GM12878 (cell line): ENCODE measurements around the gene RABEP1. TPM values are rescaled to one million over a fixed set of nuclear protein-coding genes. Genes with fewer than 3 reads are reported as not detected.

ENCODE experiments used
- BCL11A ChIP-seq: IDR thresholded peaks from 2 replicates; pipeline ENCODE4 v1.6.1; 2011; ENCODE audit warnings: low read depth, low read length
- CBX5 ChIP-seq: sonication (generic); IDR thresholded peaks from 2 replicates; pipeline ENCODE4 v1.6.1; 2016; ENCODE audit warnings: low read depth, moderate library complexity, mild to moderate bottlenecking, inconsistent platforms
- CEBPZ ChIP-seq: fragments of 150-350 bp; IDR thresholded peaks from 2 replicates; pipeline ENCODE4 v1.6.1; 2016; ENCODE audit warnings: low read depth, low read length
- CHD1 ChIP-seq: IDR thresholded peaks from 2 replicates; pipeline ENCODE4 v1.6.1; 2012; ENCODE audit warnings: low read depth, low read length, improper control_type of control experiment
- EED ChIP-seq: sonication (generic); IDR thresholded peaks from 2 replicates; pipeline ENCODE4 v1.6.1; 2016; ENCODE audit warnings: antibody characterized with exemption, low read depth
- GATAD2B ChIP-seq: fragments of 450-650 bp; conservative IDR thresholded peaks from 2 replicates; pipeline ENCODE4 v1.6.1; 2017; ENCODE audit warnings: low read depth, mild to moderate bottlenecking, moderate library complexity
- HDGF ChIP-seq: fragments of 450-650 bp; IDR thresholded peaks from 2 replicates; pipeline ENCODE4 v1.6.1; 2016; ENCODE audit warnings: antibody characterized with exemption
- IKZF1 ChIP-seq: fragments of 450-650 bp; conservative IDR thresholded peaks from 2 replicates; pipeline ENCODE4 v1.6.1; 2017; ENCODE audit warnings: antibody characterized with exemption, mild to moderate bottlenecking
- KDM1A ChIP-seq: fragments of 200-600 bp; sonication (generic); IDR thresholded peaks from 2 replicates; pipeline ENCODE4 v1.6.1; 2016; ENCODE audit warnings: borderline replicate concordance
- RAD51 ChIP-seq: fragments of 450-650 bp; IDR thresholded peaks from 2 replicates; pipeline ENCODE4 v1.6.1; 2016; ENCODE audit warnings: moderate library complexity, mild to moderate bottlenecking, inconsistent platforms
- RELA ChIP-seq: fragments of 450-650 bp; IDR thresholded peaks from 2 replicates; pipeline ENCODE4 v1.8.0; 2014; ENCODE audit warnings: borderline replicate concordance; ENCODE audit not compliant: partially characterized antibody
- SIN3A ChIP-seq: IDR thresholded peaks from 2 replicates; pipeline ENCODE4 v1.6.1; 2012; ENCODE audit warnings: low read depth, low read length, improper control_type of control experiment
- SMC3 ChIP-seq: IDR thresholded peaks from 2 replicates; pipeline ENCODE4 v1.6.1; 2011; ENCODE audit warnings: low read length, improper control_type of control experiment, borderline replicate concordance
- TAF1 ChIP-seq: IDR thresholded peaks from 2 replicates; pipeline ENCODE4 v1.6.1; 2011; ENCODE audit warnings: mild to moderate bottlenecking, low read depth, low read length, borderline replicate concordance
- ZBED1 ChIP-seq: IDR thresholded peaks from 2 replicates; pipeline ENCODE4 v1.6.1; 2016; ENCODE audit warnings: borderline replicate concordance
- ZBTB11 ChIP-seq: fragments of 450-650 bp; formaldehyde crosslinking; IDR thresholded peaks from 2 replicates; pipeline ENCODE4 v1.5.0; 2022; ENCODE audit warnings: mild to moderate bottlenecking, missing genetic modification characterization
- ZNF217 ChIP-seq: fragments of 450-650 bp; IDR thresholded peaks from 2 replicates; pipeline ENCODE4 v1.6.1; 2017; ENCODE audit warnings: antibody characterized with exemption, mild to moderate bottlenecking
- ZNF592 ChIP-seq: fragments of 450-650 bp; IDR thresholded peaks from 2 replicates; pipeline ENCODE4 v1.6.1; 2017; ENCODE audit warnings: mild to moderate bottlenecking, moderate library complexity
- polyA plus RNA-seq, 11 experiments: library from polyadenylated mRNA; depleted of rRNA in 4 of 11; unstranded in 6 of 11; stranded (reverse) in 5 of 11; fragments of >200 nt; fragmentation: Nextera tagmentation in 4 of 11; fragmentation: Illumina TruSeq in 1 of 11; extraction: Ambion mirVana in 4 of 11; extraction: Trizol in 1 of 11; gene quantifications; 1 replicate in 1 of 11; 2 replicates in 10 of 11; pipeline versions ENCODE4 v1.2.1 to v1.2.3, GENCODE V29; 2011 to 2016; ENCODE audit warnings: inconsistent platforms in 2 of 11, missing spikeins in 2 of 11, low read depth in 1 of 11
- total RNA-seq, 4 experiments: library from RNA; depleted of rRNA in 3 of 4; stranded (reverse); fragments of >200 nt in 3 of 4; fragmentation: Illumina TruSeq in 1 of 4; extraction: Trizol in 1 of 4; gene quantifications; 2 replicates each; pipeline versions ENCODE4 v1.2.1 to v1.2.3, GENCODE V29; 2013 to 2021
- TF ChIP-seq, protein P1 (sequence below): IDR thresholded peaks from 2 replicates; pipeline ENCODE4 v1.6.1; 2012; ENCODE audit warnings: low read depth, low read length, improper control_type of control experiment

RABEP1 gene
- total and polyA plus RNA-seq, 10 of the 15 experiments (the other 5 are each of a cell fraction or from before 2014, with no cell fraction given) = 13.4 to 71.4 (median 59.8) TPM

DNA sequence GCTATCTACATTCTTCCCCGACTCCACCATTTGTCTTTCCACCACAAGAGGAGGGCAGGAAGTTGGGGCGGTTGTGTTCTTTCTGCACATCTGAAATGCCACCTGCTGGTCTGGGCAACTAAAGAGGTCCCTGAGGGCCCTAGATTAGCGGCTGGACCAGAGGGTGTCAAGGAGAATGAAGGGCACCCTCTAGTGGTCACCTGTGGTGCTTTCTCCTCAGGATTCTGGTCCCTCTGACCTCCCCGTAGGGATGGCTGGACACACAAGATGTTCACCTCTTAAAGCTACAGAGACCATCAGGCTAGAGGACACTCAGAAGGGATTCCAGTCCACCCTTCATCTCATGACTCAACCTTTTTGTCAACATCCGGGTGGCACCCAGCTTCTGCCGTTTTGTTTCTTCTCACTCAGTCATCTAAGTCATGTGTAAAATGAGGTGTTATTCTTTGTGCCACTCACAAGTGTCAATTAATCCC lies 44.5 kb upstream of the RABEP1 start (continued):
- TF ChIP-seq ZNF592 = peak; percentile 86; the same call in 1 of the 2 replicates
- no peak for TF ChIP-seq CEBPZ
- TF ChIP-seq GATAD2B = peak; percentile 84
- TF ChIP-seq SIN3A = no peak
- TF ChIP-seq RELA = peak; percentile 31
- no peak; the same call in 1 of the 2 replicates for TF ChIP-seq ZBTB11 (CRISPR knock-in tag)
- TF ChIP-seq EED = peak; percentile 72
- no peak for TF ChIP-seq KDM1A
- peak; percentile 88 for TF ChIP-seq SMC3
- 0 out of 2 replicates have a peak, but pooled peaks have one; percentile 24 for TF ChIP-seq TAF1
- TF ChIP-seq CHD1 = 0 out of 2 replicates have a peak, but pooled peaks have one; percentile 58
- peak; percentile 90; the same call in 1 of the 2 replicates for TF ChIP-seq CBX5
- peak; percentile 76 for TF ChIP-seq IKZF1
- peak; percentile 62; the same call in 1 of the 2 replicates for TF ChIP-seq ZBED1
- TF ChIP-seq ZNF217 = peak; percentile 52; the same call in 1 of the 2 replicates
- TF ChIP-seq RAD51 = no peak
- TF ChIP-seq HDGF = no peak
- 0 out of 2 replicates have a peak, but pooled peaks have one; percentile 12 for TF ChIP-seq BCL11A
- TF ChIP-seq, protein P1, sequence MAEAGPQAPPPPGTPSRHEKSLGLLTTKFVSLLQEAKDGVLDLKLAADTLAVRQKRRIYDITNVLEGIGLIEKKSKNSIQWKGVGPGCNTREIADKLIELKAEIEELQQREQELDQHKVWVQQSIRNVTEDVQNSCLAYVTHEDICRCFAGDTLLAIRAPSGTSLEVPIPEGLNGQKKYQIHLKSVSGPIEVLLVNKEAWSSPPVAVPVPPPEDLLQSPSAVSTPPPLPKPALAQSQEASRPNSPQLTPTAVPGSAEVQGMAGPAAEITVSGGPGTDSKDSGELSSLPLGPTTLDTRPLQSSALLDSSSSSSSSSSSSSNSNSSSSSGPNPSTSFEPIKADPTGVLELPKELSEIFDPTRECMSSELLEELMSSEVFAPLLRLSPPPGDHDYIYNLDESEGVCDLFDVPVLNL = no peak
